Right ventricle myocardium superior (tissue), 1 donor: ENCODE measurements around the gene IRAG1. TPM values are rescaled to one million over a fixed set of nuclear protein-coding genes. Genes with fewer than 3 reads are reported as not detected.
A peak's percentile ranks its signal among the peaks of the same experiment; 100 is the strongest.

Experiments used
- ATAC-seq: fragments of 200-7000 bp; cut with Tn5 transposase; one replicate; pipeline ENCODE4 v1.9.1; 2020; ENCODE audit warnings: mild to moderate bottlenecking; ENCODE audit not compliant: poor library complexity
- DNase-seq: peaks from one replicate; pipeline ENCODE4 v3.0.0-alpha.2; 2020
- intact Hi-C: fragments of 100-400 bp; cut with DNase I; formaldehyde crosslinking; loops from one replicate; pipeline ENCODE4 v1.11.2; 2022
- total RNA-seq: library from RNA; stranded (reverse); fragmentation: NEBNext Ultra II Directional; extraction: Animal tissue kit (Norgen Biotek cat#: 25700); gene quantifications from one replicate; pipeline ENCODE4 v1.2.1, GENCODE V29; 2021
- donor health status: DM: no; HTN: yes; CAD: no; lungs with severe emphysema.

IRAG1 gene
- total RNA-seq, 1 donor from 2014 or later: 4.5 TPM

- intact Hi-C loops: loop anchor here (10.0 kb wide), 2 partner anchors 140 to 250 kb away; no protein-coding TSS in a partner anchor
- ATAC-seq (no peak), DNase-seq (no peak)
Observed at GRCh38 chr11:10654811-10655150, 38.8 kb downstream of the IRAG1 start.

DNA sequence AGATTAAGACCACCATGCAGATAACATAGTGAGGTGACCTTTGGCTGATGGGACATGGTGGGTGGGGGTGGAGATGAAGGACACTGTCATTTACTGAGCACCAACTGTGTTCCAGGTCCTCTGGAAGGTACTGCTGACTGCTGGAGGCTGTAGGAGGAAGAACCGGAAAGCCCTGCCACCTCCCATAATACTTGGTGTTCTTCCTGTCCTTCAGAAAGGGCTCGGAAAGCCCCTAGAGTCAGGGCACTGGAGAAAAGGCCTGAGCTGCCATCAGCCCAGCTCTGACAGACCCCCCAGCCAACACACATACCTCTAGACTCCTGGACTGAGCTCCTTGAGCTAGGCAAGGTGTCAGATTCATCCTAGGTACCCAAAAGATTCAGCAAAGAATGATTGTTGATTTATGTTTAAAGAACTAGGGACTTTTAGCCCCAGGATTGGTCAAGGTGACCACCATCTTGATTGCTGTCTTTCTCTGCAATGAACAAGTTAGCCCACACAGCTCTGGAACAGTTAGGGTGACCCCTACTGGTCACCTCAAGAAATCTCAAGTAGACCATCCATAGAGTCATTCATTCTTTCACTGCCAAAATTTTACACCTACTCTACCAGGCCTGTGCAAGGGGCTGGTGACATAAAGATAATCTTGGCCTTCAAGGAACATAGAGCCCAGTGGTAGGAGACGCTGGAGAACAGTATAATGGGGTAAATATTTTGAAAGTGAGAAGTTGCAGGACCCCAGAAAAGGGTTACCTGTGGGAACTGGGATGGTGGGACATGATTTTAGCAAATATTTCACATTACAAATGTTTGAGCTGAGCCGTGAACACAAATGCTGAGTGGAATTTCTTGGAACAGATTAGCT lies 39.4 kb downstream of the IRAG1 start:
- ATAC-seq (peak; percentile 80), DNase-seq (no peak)
- intact Hi-C loops: loop anchor here (10.0 kb wide), 2 partner anchors 139 to 249 kb away; no protein-coding TSS in a partner anchor

DNA sequence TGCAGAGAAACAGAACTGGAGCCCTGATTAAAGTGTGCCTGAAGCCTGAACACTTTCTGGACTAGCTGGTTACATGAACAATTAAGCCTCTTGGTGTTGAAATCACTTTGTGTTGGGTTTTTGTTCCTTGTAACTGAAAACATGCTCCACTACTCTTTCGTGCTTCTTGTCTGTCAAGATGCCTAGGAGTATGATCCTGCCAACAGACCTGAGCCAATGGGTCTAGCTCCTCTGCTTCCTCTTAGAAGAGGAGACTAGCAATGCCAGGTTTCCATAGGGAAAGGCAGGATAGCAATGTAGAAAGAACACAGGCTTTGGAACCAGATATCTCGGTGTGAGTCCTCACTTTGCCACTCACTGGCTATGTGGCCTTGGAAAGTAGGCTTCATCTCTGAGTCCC lies 40.3 kb downstream of the IRAG1 start:
- intact Hi-C loops: loop anchor here (10.0 kb wide), 2 partner anchors 138 to 248 kb away; no protein-coding TSS in a partner anchor
- no peak for ATAC-seq
- DNase-seq: no peak

GRCh38 chr11:10651656-10652361 lies 41.7 kb downstream of the IRAG1 start:
- intact Hi-C loops: loop anchor here (10.0 kb wide), 2 partner anchors 137 to 247 kb away; no protein-coding TSS in a partner anchor
- no peak for ATAC-seq
- DNase-seq: no peak

GRCh38 chr11:10650630-10651029 lies 42.9 kb downstream of the IRAG1 start:
- DNase-seq (no peak), ATAC-seq (no peak)
- intact Hi-C loops: loop anchor here (10.0 kb wide), 2 partner anchors 136 to 246 kb away; no protein-coding TSS in a partner anchor

DNA sequence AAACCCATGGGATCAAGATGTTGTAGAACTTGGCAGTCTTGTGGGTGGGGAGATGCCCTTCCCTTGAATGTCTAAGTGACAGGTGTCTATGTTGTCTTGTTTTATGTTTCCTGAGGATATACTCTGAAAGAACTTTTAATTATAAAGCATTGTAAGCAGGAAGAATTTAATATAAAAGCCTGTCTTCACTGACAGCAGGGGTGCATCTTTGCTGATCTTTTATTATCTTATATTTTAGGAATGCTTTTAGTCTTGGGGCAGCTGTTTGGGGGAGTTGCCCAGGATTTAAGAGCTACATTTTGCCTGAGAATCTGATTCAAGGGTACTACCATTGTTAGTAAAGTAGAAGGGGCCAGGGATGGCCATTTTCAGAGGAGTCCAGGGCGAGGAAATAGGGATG lies 43.4 kb downstream of the IRAG1 start:
- intact Hi-C loops: loop anchor here (10.0 kb wide), 2 partner anchors 135 to 245 kb away; no protein-coding TSS in a partner anchor
- DNase-seq: no peak
- no peak for ATAC-seq

DNA sequence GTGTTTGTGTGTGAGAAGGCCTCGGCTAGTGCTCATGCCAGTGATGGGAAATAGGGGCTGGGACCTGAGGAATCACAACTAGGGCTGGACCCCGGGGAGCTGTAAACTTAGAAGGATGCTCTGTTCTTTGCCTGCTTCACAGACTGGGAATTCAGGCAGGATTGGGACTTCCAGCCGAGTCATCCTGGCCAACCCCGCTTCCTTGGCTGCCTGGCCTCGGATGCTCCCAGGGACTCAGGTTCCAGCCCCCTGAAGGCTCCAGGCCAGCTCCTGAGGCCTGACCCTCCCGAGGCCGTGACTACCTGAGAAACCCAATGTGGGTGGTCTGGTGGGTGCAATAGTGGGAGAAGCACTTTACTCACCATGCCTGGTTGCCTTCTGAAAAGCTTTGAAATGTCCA lies 44.7 kb downstream of the IRAG1 start:
- ATAC-seq (no peak), DNase-seq (no peak)
- intact Hi-C loops: no loop called here

GRCh38 chr11:10646681-10647355 lies 46.7 kb downstream of the IRAG1 start:
- intact Hi-C loops: no loop called here
- DNase-seq (no peak), ATAC-seq (no peak)

DNA sequence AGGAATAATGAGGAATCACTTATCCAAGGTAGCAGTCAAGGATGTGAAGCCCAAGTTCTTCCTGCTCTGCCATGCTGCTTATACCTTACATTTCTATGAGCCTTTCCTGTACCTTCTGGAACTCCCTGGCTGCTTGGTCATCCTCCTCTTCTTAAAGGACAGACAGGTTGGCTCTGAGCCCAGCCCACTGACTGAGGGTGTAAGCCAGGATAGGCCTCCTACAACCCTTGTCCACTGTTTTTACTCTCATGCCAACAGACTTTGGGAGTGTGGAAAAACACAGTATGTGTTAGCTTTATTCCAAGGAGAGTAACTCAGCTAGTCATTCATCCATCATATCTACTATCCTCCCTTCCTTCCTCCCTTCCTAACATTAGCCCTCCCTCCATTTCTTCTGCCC lies 47.5 kb downstream of the IRAG1 start:
- no peak for DNase-seq
- intact Hi-C loops: no loop called here
- peak; percentile 34 for ATAC-seq

GRCh38 chr11:10645212-10645795 lies 48.3 kb downstream of the IRAG1 start:
- no peak for DNase-seq
- no peak for ATAC-seq
- intact Hi-C loops: no loop called here

Other genes starting within 250 kb of the IRAG1 start
- 2.6 TPM for gene AMPD3, start 238.5 kb downstream of the IRAG1 start, total RNA-seq
- 41.4 TPM for gene RNF141, start 152.6 kb downstream of the IRAG1 start, total RNA-seq
- gene LYVE1, start 125.1 kb downstream of the IRAG1 start, total RNA-seq: 77.2 TPM
- gene CTR9, start 57.5 kb upstream of the IRAG1 start, total RNA-seq: 21.3 TPM
- 714 TPM for gene EIF4G2, start 115.2 kb upstream of the IRAG1 start, total RNA-seq
- 37.4 TPM for gene ZBED5, start 164.3 kb upstream of the IRAG1 start, total RNA-seq